HG03469 (cell line): ENCODE measurements around the gene KRT79.

Experiments used
- ATAC-seq: cut with Tn5 transposase; IDR thresholded peaks from one replicate; pipeline ENCODE4 v1.9.1; 2021; ENCODE audit warnings: mild to moderate bottlenecking, moderate library complexity, moderate number of reproducible peaks; ENCODE audit not compliant: unreplicated experiment

Gene KRT79

GRCh38 chr12:52792185-52793029 is 41.7 kb downstream of the KRT79 start:
- no peak for ATAC-seq

- ATAC-seq: no peak
These were observed 42.6 kb downstream of the KRT79 start for GRCh38 chr12:52791271-52792184.

- ATAC-seq: no peak
These were observed 43.5 kb downstream of the KRT79 start for GRCh38 chr12:52790427-52791270.

- no peak for ATAC-seq
These were observed 44.3 kb downstream of the KRT79 start for GRCh38 chr12:52789637-52790426.

GRCh38 chr12:52788876-52789636 is 45.1 kb downstream of the KRT79 start:
- ATAC-seq: no peak

- no peak for ATAC-seq
These were observed 45.8 kb downstream of the KRT79 start for GRCh38 chr12:52788192-52788875.

- no peak for ATAC-seq
These were observed 46.6 kb downstream of the KRT79 start for GRCh38 chr12:52787324-52788191.

- ATAC-seq: no peak
These were observed 49.2 kb downstream of the KRT79 start for GRCh38 chr12:52784909-52785308.

- ATAC-seq: no peak
These were observed 50.4 kb downstream of the KRT79 start for GRCh38 chr12:52783563-52784316.

GRCh38 chr12:52782502-52782901 is 51.6 kb downstream of the KRT79 start:
- ATAC-seq: no peak

- no peak for ATAC-seq
These were observed 52.6 kb downstream of the KRT79 start for GRCh38 chr12:52781399-52782082.

GRCh38 chr12:52779914-52780313 is 54.2 kb downstream of the KRT79 start:
- no peak for ATAC-seq

GRCh38 chr12:52778833-52779232 is 55.3 kb downstream of the KRT79 start:
- ATAC-seq: no peak

GRCh38 chr12:52777566-52777965 is 56.5 kb downstream of the KRT79 start:
- ATAC-seq: no peak

GRCh38 chr12:52776913-52777395 is 57.2 kb downstream of the KRT79 start, which contains the start of gene KRT76:
Gene KRT76 (minus strand): TSS chr12:52777345. CDS start chr12:52777291, 54 bp downstream.
- ATAC-seq: no peak

GRCh38 chr12:52776435-52776834 is 57.7 kb downstream of the KRT79 start:
- ATAC-seq: no peak
